WTC11 (cell line): ENCODE results near the gene VPS52.

ENCODE experiments used
- ATF2 ChIP-seq: sonication (generic); formaldehyde crosslinking; IDR thresholded peaks from 2 replicates; pipeline ENCODE4 v1.8.1; 2022; ENCODE audit warnings: low read depth, missing genetic modification reagents, borderline replicate concordance
- CTCF ChIP-seq: fragments of 200-600 bp; IDR thresholded peaks from 2 replicates; pipeline ENCODE4 v1.8.0; 2022; ENCODE audit warnings: antibody characterized with exemption
- E2F4 ChIP-seq: sonication (generic); formaldehyde crosslinking; IDR thresholded peaks from 2 replicates; pipeline ENCODE4 v1.8.1; 2022; ENCODE audit warnings: low read depth, mild to moderate bottlenecking, moderate library complexity, missing genetic modification reagents, borderline replicate concordance
- ESRRA ChIP-seq: sonication (generic); formaldehyde crosslinking; IDR thresholded peaks from 2 replicates; pipeline ENCODE4 v1.8.1; 2022; ENCODE audit warnings: mild to moderate bottlenecking, missing genetic modification reagents, borderline replicate concordance
- ETV6 ChIP-seq: sonication (generic); formaldehyde crosslinking; IDR thresholded peaks from 2 replicates; pipeline ENCODE4 v1.8.1; 2022; ENCODE audit warnings: mild to moderate bottlenecking, missing genetic modification reagents
- FOXJ3 ChIP-seq: sonication (generic); formaldehyde crosslinking; IDR thresholded peaks from 2 replicates; pipeline ENCODE4 v1.9.0; 2021; ENCODE audit warnings: missing genetic modification reagents, mild to moderate bottlenecking, borderline replicate concordance
- IRF2 ChIP-seq: sonication (generic); formaldehyde crosslinking; IDR thresholded peaks from 2 replicates; pipeline ENCODE4 v1.8.0; 2022; ENCODE audit warnings: low read depth, missing genetic modification reagents, borderline replicate concordance
- TCF7 ChIP-seq: sonication (generic); formaldehyde crosslinking; IDR thresholded peaks from 2 replicates; pipeline ENCODE4 v1.8.0; 2022; ENCODE audit warnings: mild to moderate bottlenecking, low read depth, missing genetic modification reagents, moderate library complexity
- ZNF281 ChIP-seq: sonication (generic); formaldehyde crosslinking; IDR thresholded peaks from 2 replicates; pipeline ENCODE4 v1.8.0; 2023; ENCODE audit warnings: mild to moderate bottlenecking, missing genetic modification reagents

- no peak for TF ChIP-seq CTCF
- TF ChIP-seq ESRRA (CRISPR knock-in tag), result no peak
- no peak for TF ChIP-seq FOXJ3 (CRISPR knock-in tag)
- no peak for TF ChIP-seq ZNF281 (CRISPR knock-in tag)
- no peak for TF ChIP-seq ATF2
- no peak for TF ChIP-seq E2F4 (CRISPR knock-in tag)
- TF ChIP-seq ETV6 (CRISPR knock-in tag), result no peak
- no peak for TF ChIP-seq TCF7 (CRISPR knock-in tag)
- TF ChIP-seq IRF2, result no peak
These were observed 7.1 kb upstream of the VPS52 start for GRCh38 chr6:33278810-33279209.
